HEK293 (cell line): ENCODE data around the gene GTF3C1.

Experiments used
- CTCF ChIA-PET: fragments of 350-600 bp; formaldehyde crosslinking; extraction: SDS; loops from one replicate; lab custom pipeline; 2021; ENCODE audit warnings: antibody characterized with exemption; lab: Yijun Ruan, JAX
- POLR2A ChIA-PET: fragments of 300-600 bp; formaldehyde crosslinking; extraction: SDS; loops from one replicate; lab custom pipeline; 2020; ENCODE audit warnings: antibody characterized with exemption, inconsistent platforms; lab: Yijun Ruan, JAX
- H3K27ac ChIP-seq: fragments of 200-500 bp; sonication (Bioruptor generic); 2 replicates; pipeline ENCODE4 v1.5.1; 2014; ENCODE audit warnings: low read depth, low read length, control low read depth, inconsistent platforms; ENCODE audit errors: extremely low read depth
- H3K36me3 ChIP-seq, 2 experiments: fragments of 200-500 bp in 1 of 2; sonication (Bioruptor generic) in 1 of 2; 1 replicate in 1 of 2; 2 replicates in 1 of 2; pipeline ENCODE4 v1.5.1; 2014 to 2017; ENCODE audit warnings: inconsistent platforms in 2 of 2, low read length in 2 of 2; ENCODE audit not compliant: control insufficient read depth in 2 of 2, insufficient read depth in 1 of 2
- H3K4me1 ChIP-seq: fragments of 200-500 bp; sonication (Bioruptor generic); 2 replicates; pipeline ENCODE4 v1.5.1; 2014; ENCODE audit warnings: mild to moderate bottlenecking, low read length, inconsistent platforms; ENCODE audit not compliant: control insufficient read depth, insufficient read depth
- H3K4me3 ChIP-seq: 2 replicates; pipeline ENCODE4 v1.5.1; 2011; ENCODE audit warnings: low read depth, mild to moderate bottlenecking, control low read depth, low read length, moderate library complexity
- H3K9me3 ChIP-seq: fragments of 200-500 bp; sonication (Bioruptor generic); 2 replicates; pipeline ENCODE4 v1.5.1; 2014; ENCODE audit warnings: low read depth, low read length, inconsistent platforms; ENCODE audit not compliant: control insufficient read depth, insufficient read depth
- GFI1B ChIP-seq: fragments of 450-650 bp; formaldehyde crosslinking; IDR thresholded peaks from 2 replicates; pipeline ENCODE4 v1.5.1; 2016; ENCODE audit warnings: missing biosample characterization, missing genetic modification characterization
- OVOL3 ChIP-seq: fragments of 450-650 bp; formaldehyde crosslinking; IDR thresholded peaks from 2 replicates; pipeline ENCODE4 v1.5.1; 2016; ENCODE audit warnings: missing biosample characterization, missing genetic modification characterization
- ZNF138 ChIP-seq: fragments of 450-650 bp; formaldehyde crosslinking; IDR thresholded peaks from 2 replicates; pipeline ENCODE4 v1.5.1; 2016; ENCODE audit warnings: missing biosample characterization, missing genetic modification characterization, borderline replicate concordance
- ZNF140 ChIP-seq: fragments of 450-650 bp; formaldehyde crosslinking; IDR thresholded peaks from 2 replicates; pipeline ENCODE4 v1.5.1; 2016; ENCODE audit warnings: missing biosample characterization, missing genetic modification characterization
- ZNF248 ChIP-seq: fragments of 450-650 bp; formaldehyde crosslinking; IDR thresholded peaks from 2 replicates; pipeline ENCODE4 v1.5.1; 2017; ENCODE audit warnings: missing biosample characterization, missing genetic modification characterization
- ZNF394 ChIP-seq: fragments of 450-650 bp; formaldehyde crosslinking; IDR thresholded peaks from 2 replicates; pipeline ENCODE4 v1.5.1; 2016; ENCODE audit warnings: missing biosample characterization, missing genetic modification characterization, mild to moderate bottlenecking, moderate library complexity, borderline replicate concordance
- ZNF548 ChIP-seq: fragments of 450-650 bp; formaldehyde crosslinking; IDR thresholded peaks from 2 replicates; pipeline ENCODE4 v1.5.1; 2016; ENCODE audit warnings: missing biosample characterization, missing genetic modification characterization
- ZNF560 ChIP-seq: fragments of 450-650 bp; formaldehyde crosslinking; IDR thresholded peaks from 2 replicates; pipeline ENCODE4 v1.5.1; 2017; ENCODE audit warnings: missing biosample characterization, missing genetic modification characterization, borderline replicate concordance
- ZNF585B ChIP-seq: fragments of 450-650 bp; formaldehyde crosslinking; IDR thresholded peaks from 2 replicates; pipeline ENCODE4 v1.5.1; 2016; ENCODE audit warnings: missing biosample characterization, missing genetic modification characterization
- ZNF830 ChIP-seq: fragments of 450-650 bp; IDR thresholded peaks from 2 replicates; pipeline ENCODE4 v1.5.0; 2018; ENCODE audit warnings: missing biosample characterization, missing genetic modification characterization, low read depth, mild to moderate bottlenecking, moderate library complexity
- TF ChIP-seq, protein P1 (sequence below): fragments of 450-650 bp; formaldehyde crosslinking; IDR thresholded peaks from 2 replicates; pipeline ENCODE4 v1.5.1; 2016; ENCODE audit warnings: missing biosample characterization, missing genetic modification characterization
- TF ChIP-seq, protein P2 (sequence below): fragments of 450-650 bp; formaldehyde crosslinking; IDR thresholded peaks from 2 replicates; pipeline ENCODE4 v1.5.1; 2016; ENCODE audit warnings: missing biosample characterization, missing genetic modification characterization
- TF ChIP-seq, protein P3 (sequence below): fragments of 450-650 bp; formaldehyde crosslinking; IDR thresholded peaks from 2 replicates; pipeline ENCODE4 v1.5.1; 2016; ENCODE audit warnings: missing biosample characterization, missing genetic modification characterization
- TF ChIP-seq, protein P4 (sequence below): fragments of 450-650 bp; formaldehyde crosslinking; IDR thresholded peaks from 2 replicates; pipeline ENCODE4 v1.5.1; 2016; ENCODE audit warnings: missing biosample characterization, missing genetic modification characterization
- TF ChIP-seq, protein P5 (sequence below): fragments of 450-650 bp; formaldehyde crosslinking; IDR thresholded peaks from 2 replicates; pipeline ENCODE4 v1.5.1; 2016; ENCODE audit warnings: missing biosample characterization, missing genetic modification characterization
- TF ChIP-seq, protein P6 (sequence below): fragments of 450-650 bp; formaldehyde crosslinking; IDR thresholded peaks from 2 replicates; pipeline ENCODE4 v1.5.1; 2016; ENCODE audit warnings: missing biosample characterization, missing genetic modification characterization, low read depth
- TF ChIP-seq, protein P7 (sequence below): fragments of 450-650 bp; formaldehyde crosslinking; IDR thresholded peaks from 2 replicates; pipeline ENCODE4 v1.5.1; 2016; ENCODE audit warnings: missing biosample characterization, missing genetic modification characterization

GTF3C1 gene

DNA sequence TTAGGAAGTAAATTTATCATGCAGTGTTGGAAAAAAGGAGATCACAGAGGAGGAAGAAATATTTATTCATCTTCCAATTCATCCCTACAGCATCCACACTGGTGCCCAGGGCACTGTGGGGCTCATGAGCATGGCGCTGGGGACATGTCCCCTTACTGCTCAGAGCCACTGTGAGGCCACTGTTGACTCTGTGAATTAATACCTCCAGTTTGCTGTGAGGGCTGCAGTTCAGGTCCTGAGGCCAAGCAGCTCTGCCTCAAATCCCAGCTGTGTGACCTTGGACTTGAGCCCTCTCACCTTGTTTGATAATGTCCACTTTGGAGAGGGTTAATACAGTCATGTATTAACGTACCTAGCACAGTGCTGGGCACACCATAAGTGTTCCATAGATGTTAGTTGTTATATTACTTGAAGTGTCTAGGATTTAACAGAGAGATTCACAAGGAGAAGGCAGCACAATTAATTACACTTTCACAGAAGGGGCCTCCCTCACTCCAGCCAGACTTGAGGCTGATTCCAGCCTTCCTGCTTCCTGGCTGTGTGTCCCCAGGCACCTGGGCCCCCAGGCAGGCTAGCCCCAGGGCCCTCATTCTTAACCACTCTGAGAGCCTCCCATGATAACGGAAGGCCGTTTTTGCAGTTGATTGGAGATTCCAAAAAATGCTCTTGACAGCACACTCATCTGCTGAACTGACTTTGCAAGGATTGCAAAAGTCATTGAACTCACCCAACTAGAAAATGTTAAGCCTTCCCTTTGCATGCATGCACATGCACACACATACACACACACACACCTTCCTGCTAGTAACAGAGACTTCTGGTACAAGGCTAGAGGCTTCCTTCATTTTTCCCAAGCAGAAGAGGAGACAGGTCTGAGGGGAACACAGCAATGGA is 29.6 kb upstream of the GTF3C1 start (continued):
- TF ChIP-seq, protein P1, sequence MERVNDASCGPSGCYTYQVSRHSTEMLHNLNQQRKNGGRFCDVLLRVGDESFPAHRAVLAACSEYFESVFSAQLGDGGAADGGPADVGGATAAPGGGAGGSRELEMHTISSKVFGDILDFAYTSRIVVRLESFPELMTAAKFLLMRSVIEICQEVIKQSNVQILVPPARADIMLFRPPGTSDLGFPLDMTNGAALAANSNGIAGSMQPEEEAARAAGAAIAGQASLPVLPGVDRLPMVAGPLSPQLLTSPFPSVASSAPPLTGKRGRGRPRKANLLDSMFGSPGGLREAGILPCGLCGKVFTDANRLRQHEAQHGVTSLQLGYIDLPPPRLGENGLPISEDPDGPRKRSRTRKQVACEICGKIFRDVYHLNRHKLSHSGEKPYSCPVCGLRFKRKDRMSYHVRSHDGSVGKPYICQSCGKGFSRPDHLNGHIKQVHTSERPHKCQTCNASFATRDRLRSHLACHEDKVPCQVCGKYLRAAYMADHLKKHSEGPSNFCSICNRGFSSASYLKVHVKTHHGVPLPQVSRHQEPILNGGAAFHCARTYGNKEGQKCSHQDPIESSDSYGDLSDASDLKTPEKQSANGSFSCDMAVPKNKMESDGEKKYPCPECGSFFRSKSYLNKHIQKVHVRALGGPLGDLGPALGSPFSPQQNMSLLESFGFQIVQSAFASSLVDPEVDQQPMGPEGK (tag by site-specific recombination): no peak
- TF ChIP-seq, protein P2, sequence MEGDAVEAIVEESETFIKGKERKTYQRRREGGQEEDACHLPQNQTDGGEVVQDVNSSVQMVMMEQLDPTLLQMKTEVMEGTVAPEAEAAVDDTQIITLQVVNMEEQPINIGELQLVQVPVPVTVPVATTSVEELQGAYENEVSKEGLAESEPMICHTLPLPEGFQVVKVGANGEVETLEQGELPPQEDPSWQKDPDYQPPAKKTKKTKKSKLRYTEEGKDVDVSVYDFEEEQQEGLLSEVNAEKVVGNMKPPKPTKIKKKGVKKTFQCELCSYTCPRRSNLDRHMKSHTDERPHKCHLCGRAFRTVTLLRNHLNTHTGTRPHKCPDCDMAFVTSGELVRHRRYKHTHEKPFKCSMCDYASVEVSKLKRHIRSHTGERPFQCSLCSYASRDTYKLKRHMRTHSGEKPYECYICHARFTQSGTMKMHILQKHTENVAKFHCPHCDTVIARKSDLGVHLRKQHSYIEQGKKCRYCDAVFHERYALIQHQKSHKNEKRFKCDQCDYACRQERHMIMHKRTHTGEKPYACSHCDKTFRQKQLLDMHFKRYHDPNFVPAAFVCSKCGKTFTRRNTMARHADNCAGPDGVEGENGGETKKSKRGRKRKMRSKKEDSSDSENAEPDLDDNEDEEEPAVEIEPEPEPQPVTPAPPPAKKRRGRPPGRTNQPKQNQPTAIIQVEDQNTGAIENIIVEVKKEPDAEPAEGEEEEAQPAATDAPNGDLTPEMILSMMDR (tag by site-specific recombination): no peak
- no peak for TF ChIP-seq GFI1B
- TF ChIP-seq ZNF548: no peak
- no peak for TF ChIP-seq ZNF248 (tag by site-specific recombination)
- no peak for TF ChIP-seq ZNF394 (tag by site-specific recombination)
- TF ChIP-seq ZNF560 (tag by site-specific recombination): no peak

DNA sequence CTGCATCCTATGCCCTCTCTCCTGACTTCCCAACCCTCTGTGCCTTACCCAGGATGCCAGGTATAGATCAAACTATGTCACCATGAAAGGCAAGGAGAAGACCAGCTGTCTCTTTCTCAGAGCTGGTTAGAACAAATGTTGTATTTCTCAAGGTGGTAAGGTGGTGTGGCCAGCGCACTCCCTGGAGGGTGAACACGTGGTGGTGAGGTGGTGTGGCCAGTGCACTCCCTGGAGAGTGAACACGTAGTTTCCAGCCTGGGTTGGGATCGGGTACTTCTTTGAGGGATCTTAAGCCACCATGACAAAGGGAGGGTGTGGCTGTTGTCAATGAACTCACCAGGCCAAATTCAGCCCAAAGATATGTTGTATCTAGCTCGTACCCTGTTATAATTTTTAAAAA is 27.0 kb upstream of the GTF3C1 start:
- ChIA-PET CTCF (no interaction called here), POLR2A (interaction anchor here (0.6 kb wide), 1 partner anchor 11 kb away, joined by 5 read pairs; no protein-coding TSS in a partner anchor)
- Histone ChIP-seq H3K4me3 (no peak overlapping the region), H3K27ac (no peak overlapping the region), H3K4me1 (no peaks in the 10 kb centered on the region), H3K36me3 (no peaks in the 10 kb centered on the region), H3K9me3 (no peaks in the 10 kb centered on the region)
- TF ChIP-seq, protein P2 (tag by site-specific recombination): no peak
- TF ChIP-seq, protein P3, sequence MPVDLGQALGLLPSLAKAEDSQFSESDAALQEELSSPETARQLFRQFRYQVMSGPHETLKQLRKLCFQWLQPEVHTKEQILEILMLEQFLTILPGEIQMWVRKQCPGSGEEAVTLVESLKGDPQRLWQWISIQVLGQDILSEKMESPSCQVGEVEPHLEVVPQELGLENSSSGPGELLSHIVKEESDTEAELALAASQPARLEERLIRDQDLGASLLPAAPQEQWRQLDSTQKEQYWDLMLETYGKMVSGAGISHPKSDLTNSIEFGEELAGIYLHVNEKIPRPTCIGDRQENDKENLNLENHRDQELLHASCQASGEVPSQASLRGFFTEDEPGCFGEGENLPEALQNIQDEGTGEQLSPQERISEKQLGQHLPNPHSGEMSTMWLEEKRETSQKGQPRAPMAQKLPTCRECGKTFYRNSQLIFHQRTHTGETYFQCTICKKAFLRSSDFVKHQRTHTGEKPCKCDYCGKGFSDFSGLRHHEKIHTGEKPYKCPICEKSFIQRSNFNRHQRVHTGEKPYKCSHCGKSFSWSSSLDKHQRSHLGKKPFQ (tag by site-specific recombination): no peak
- TF ChIP-seq ZNF138 (tag by site-specific recombination): no peak
- no peak for TF ChIP-seq ZNF140 (tag by site-specific recombination)
- TF ChIP-seq, protein P4, sequence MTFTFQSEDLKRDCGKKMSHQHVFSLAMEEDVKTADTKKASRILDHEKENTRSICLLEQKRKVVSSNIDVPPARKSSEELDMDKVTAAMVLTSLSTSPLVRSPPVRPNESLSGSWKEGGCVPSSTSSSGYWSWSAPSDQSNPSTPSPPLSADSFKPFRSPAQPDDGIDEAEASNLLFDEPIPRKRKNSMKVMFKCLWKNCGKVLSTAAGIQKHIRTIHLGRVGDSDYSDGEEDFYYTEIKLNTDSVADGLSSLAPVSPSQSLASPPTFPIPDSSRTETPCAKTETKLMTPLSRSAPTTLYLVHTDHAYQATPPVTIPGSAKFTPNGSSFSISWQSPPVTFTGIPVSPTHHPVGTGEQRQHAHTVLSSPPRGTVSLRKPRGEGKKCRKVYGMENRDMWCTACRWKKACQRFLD (tag by site-specific recombination): no peak
- TF ChIP-seq, protein P5, sequence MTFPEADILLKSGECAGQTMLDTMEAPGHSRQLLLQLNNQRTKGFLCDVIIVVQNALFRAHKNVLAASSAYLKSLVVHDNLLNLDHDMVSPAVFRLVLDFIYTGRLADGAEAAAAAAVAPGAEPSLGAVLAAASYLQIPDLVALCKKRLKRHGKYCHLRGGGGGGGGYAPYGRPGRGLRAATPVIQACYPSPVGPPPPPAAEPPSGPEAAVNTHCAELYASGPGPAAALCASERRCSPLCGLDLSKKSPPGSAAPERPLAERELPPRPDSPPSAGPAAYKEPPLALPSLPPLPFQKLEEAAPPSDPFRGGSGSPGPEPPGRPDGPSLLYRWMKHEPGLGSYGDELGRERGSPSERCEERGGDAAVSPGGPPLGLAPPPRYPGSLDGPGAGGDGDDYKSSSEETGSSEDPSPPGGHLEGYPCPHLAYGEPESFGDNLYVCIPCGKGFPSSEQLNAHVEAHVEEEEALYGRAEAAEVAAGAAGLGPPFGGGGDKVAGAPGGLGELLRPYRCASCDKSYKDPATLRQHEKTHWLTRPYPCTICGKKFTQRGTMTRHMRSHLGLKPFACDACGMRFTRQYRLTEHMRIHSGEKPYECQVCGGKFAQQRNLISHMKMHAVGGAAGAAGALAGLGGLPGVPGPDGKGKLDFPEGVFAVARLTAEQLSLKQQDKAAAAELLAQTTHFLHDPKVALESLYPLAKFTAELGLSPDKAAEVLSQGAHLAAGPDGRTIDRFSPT (tag by site-specific recombination): no peak
- TF ChIP-seq ZNF830: no peak
- no peak for TF ChIP-seq OVOL3 (tag by site-specific recombination)
- TF ChIP-seq, protein P6, sequence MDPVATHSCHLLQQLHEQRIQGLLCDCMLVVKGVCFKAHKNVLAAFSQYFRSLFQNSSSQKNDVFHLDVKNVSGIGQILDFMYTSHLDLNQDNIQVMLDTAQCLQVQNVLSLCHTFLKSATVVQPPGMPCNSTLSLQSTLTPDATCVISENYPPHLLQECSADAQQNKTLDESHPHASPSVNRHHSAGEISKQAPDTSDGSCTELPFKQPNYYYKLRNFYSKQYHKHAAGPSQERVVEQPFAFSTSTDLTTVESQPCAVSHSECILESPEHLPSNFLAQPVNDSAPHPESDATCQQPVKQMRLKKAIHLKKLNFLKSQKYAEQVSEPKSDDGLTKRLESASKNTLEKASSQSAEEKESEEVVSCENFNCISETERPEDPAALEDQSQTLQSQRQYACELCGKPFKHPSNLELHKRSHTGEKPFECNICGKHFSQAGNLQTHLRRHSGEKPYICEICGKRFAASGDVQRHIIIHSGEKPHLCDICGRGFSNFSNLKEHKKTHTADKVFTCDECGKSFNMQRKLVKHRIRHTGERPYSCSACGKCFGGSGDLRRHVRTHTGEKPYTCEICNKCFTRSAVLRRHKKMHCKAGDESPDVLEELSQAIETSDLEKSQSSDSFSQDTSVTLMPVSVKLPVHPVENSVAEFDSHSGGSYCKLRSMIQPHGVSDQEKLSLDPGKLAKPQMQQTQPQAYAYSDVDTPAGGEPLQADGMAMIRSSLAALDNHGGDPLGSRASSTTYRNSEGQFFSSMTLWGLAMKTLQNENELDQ: no peak
- TF ChIP-seq ZNF585B (tag by site-specific recombination): no peak
- TF ChIP-seq, protein P7, sequence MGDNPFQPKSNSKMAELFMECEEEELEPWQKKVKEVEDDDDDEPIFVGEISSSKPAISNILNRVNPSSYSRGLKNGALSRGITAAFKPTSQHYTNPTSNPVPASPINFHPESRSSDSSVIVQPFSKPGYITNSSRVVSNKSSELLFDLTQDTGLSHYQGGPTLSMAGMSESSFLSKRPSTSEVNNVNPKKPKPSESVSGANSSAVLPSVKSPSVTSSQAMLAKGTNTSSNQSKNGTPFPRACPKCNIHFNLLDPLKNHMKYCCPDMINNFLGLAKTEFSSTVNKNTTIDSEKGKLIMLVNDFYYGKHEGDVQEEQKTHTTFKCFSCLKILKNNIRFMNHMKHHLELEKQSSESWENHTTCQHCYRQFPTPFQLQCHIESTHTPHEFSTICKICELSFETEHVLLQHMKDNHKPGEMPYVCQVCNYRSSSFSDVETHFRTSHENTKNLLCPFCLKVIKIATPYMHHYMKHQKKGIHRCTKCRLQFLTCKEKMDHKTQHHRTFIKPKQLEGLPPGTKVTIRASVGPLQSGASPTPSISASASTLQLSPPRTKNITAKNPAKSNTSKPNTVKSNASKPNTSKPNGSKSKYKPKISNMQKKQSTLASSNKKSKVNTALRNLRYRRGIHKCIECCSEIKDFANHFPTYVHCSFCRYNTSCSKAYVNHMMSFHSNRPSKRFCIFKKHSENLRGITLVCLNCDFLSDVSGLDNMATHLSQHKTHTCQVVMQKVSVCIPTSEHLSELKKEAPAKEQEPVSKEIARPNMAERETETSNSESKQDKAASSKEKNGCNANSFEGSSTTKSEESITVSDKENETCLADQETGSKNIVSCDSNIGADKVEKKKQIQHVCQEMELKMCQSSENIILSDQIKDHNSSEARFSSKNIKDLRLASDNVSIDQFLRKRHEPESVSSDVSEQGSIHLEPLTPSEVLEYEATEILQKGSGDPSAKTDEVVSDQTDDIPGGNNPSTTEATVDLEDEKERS: no peak
